GM12875 (cell line): ENCODE data around the gene YKT6.
"Not testable (repeated sequence)": the region's sequence is repeated elsewhere in the genome, so short reads cannot be mapped to it uniquely, and the experiment has no call there.

ENCODE experiments used
- H3K4me3 ChIP-seq: one replicate; pipeline ENCODE4 v1.5.1; 2011; ENCODE audit warnings: low read depth, low read length, control low read depth
- CTCF ChIP-seq: IDR thresholded peaks from 2 replicates; pipeline ENCODE4 v1.5.1; 2011; ENCODE audit warnings: low read depth, mild to moderate bottlenecking, control low read depth, inconsistent platforms, low read length, moderate library complexity, borderline replicate concordance; ENCODE audit not compliant: insufficient read depth

Gene YKT6

GRCh38 chr7:44162179-44162578, 38.6 kb upstream of the YKT6 start:
- H3K4me3 ChIP-seq = no peak overlapping the region
- no peak for TF ChIP-seq CTCF

- H3K4me3 ChIP-seq = no peak overlapping the region
- no peak for TF ChIP-seq CTCF
Observed at GRCh38 chr7:44162785-44163395, 37.9 kb upstream of the YKT6 start.

GRCh38 chr7:44163591-44163990, 37.2 kb upstream of the YKT6 start:
- no peak for TF ChIP-seq CTCF
- H3K4me3 ChIP-seq = no peak overlapping the region

- no peak for TF ChIP-seq CTCF
- no peak overlapping the region for H3K4me3 ChIP-seq
Observed at GRCh38 chr7:44167920-44168319, 32.9 kb upstream of the YKT6 start.

- H3K4me3 ChIP-seq = not testable (repeated sequence)
Observed at GRCh38 chr7:44171901-44172300, 28.9 kb upstream of the YKT6 start.

GRCh38 chr7:44172352-44172751, 28.4 kb upstream of the YKT6 start:
- no peak for TF ChIP-seq CTCF

GRCh38 chr7:44172803-44173424, 27.9 kb upstream of the YKT6 start:
- no peak for TF ChIP-seq CTCF

More at GRCh38 chr7:44172352-44172751, 28.4 kb upstream of the YKT6 start:
- H3K4me3 ChIP-seq = no peak overlapping the region

More at GRCh38 chr7:44172803-44173424, 27.9 kb upstream of the YKT6 start:
- H3K4me3 ChIP-seq = no peak overlapping the region
